Measurements from ENCODE around the gene CCDC7.
"Not testable (repeated sequence)": the region's sequence is repeated elsewhere in the genome, so short reads cannot be mapped to it uniquely, and the experiment has no call there.

Gene CCDC7

GRCh38 chr10:32445740-32446535, at the start of gene CCDC7:
Gene CCDC7 (plus strand): TSS chr10:32446140. CDS start chr10:32451643, 5,503 bp downstream.
- DNase-seq = peak; percentile 85

GRCh38 chr10:32397163-32397562, 48.8 kb upstream of the CCDC7 start:
- not testable (repeated sequence) for DNase-seq

GRCh38 chr10:32399720-32400119, 46.2 kb upstream of the CCDC7 start:
- DNase-seq = not testable (repeated sequence)

- DNase-seq = no peak
Measured at GRCh38 chr10:32400961-32401360, 45.0 kb upstream of the CCDC7 start.

GRCh38 chr10:32402499-32402898, 43.4 kb upstream of the CCDC7 start:
- no peak for DNase-seq

- no peak for DNase-seq
Measured at GRCh38 chr10:32403091-32403490, 42.8 kb upstream of the CCDC7 start.

GRCh38 chr10:32408690-32409089, 37.2 kb upstream of the CCDC7 start:
- DNase-seq = no peak

GRCh38 chr10:32409741-32410140, 36.2 kb upstream of the CCDC7 start:
- DNase-seq = no peak

GRCh38 chr10:32410569-32410968, 35.4 kb upstream of the CCDC7 start:
- no peak for DNase-seq

GRCh38 chr10:32411797-32412498, 34.0 kb upstream of the CCDC7 start:
- DNase-seq = no peak

- no peak for DNase-seq
Measured at GRCh38 chr10:32412499-32412853, 33.5 kb upstream of the CCDC7 start.

GRCh38 chr10:32413513-32413912, 32.4 kb upstream of the CCDC7 start:
- peak; percentile 46 for DNase-seq

- no peak for DNase-seq
Measured at GRCh38 chr10:32415361-32415760, 30.6 kb upstream of the CCDC7 start.

GRCh38 chr10:32417911-32418547, 27.9 kb upstream of the CCDC7 start:
- DNase-seq = no peak

- DNase-seq = no peak
Measured at GRCh38 chr10:32418572-32418971, 27.4 kb upstream of the CCDC7 start.

- DNase-seq = no peak
Measured at GRCh38 chr10:32419615-32420014, 26.3 kb upstream of the CCDC7 start.

GRCh38 chr10:32426186-32426585, 19.8 kb upstream of the CCDC7 start:
- DNase-seq = no peak

- DNase-seq = no peak
Measured at GRCh38 chr10:32433542-32433941, 12.4 kb upstream of the CCDC7 start.

GRCh38 chr10:32436215-32436614, 9.7 kb upstream of the CCDC7 start:
- DNase-seq = no peak

- no peak for DNase-seq
Measured at GRCh38 chr10:32437334-32437733, 8.6 kb upstream of the CCDC7 start.

GRCh38 chr10:32445036-32445435, 904 bp upstream of the CCDC7 start:
- no peak for DNase-seq

- DNase-seq = no peak
Measured at GRCh38 chr10:32446536-32447406, 831 bp downstream of the CCDC7 start.

GRCh38 chr10:32454148-32454547, 8.2 kb downstream of the CCDC7 start:
- no peak for DNase-seq
